ENCODE measurements around the gene GALK1. TPM values are rescaled to one million over a fixed set of nuclear protein-coding genes. Genes with fewer than 3 reads are reported as not detected.

Gene GALK1
- total RNA-seq, 2 experiments from 2014 or later: 40.9 to 44.7 TPM

- no peaks in the 10 kb centered on the region for H3K36me3 Mint-ChIP-seq (ENCODE audit: low read depth)
- DNase-seq: no peak
- no peak overlapping the region for H3K27ac Mint-ChIP-seq
- H3K27me3 Mint-ChIP-seq: no peaks in the 10 kb centered on the region
- peaks cover 9% of the 10 kb centered on the region for H3K4me1 Mint-ChIP-seq
- CTCF ChIA-PET: interaction anchor here (0.5 to 5.4 kb wide), 5 partner anchors 8 to 153 kb away, joined by 3 to 50 read pairs (median 3); no protein-coding TSS in a partner anchor
- no peak overlapping the region for H3K4me3 Mint-ChIP-seq
- H3K9me3 Mint-ChIP-seq: no peaks in the 10 kb centered on the region
- POLR2A ChIA-PET: no interaction called here
Observed at GRCh38 chr17:75736173-75736835, 28.7 kb downstream of the GALK1 start.

- Mint-ChIP-seq H3K4me3 (no peak overlapping the region), H3K27ac (no peak overlapping the region), H3K36me3 (ENCODE audit: low read depth) (no peaks in the 10 kb centered on the region), H3K4me1 (peaks cover 9% of the 10 kb centered on the region), H3K9me3 (no peaks in the 10 kb centered on the region), H3K27me3 (no peaks in the 10 kb centered on the region)
- ChIA-PET POLR2A (no interaction called here), CTCF (interaction anchor here (1.4 to 5.4 kb wide), 2 partner anchors 8 to 14 kb away, joined by 4 to 50 read pairs; no protein-coding TSS in a partner anchor)
- no peak for DNase-seq
Observed at GRCh38 chr17:75734674-75735294, 30.2 kb downstream of the GALK1 start.

- POLR2A ChIA-PET: no interaction called here
- DNase-seq: no peak
- H3K36me3 Mint-ChIP-seq (ENCODE audit: low read depth): no peaks in the 10 kb centered on the region
- H3K27me3 Mint-ChIP-seq: no peaks in the 10 kb centered on the region
- CTCF ChIA-PET: interaction anchor here (1.0 to 1.6 kb wide), 2 partner anchors 17 to 80 kb away, joined by 3 read pairs; no protein-coding TSS in a partner anchor
- H3K4me1 Mint-ChIP-seq: peaks cover 9% of the 10 kb centered on the region
- H3K27ac Mint-ChIP-seq: no peak overlapping the region
- no peak overlapping the region for H3K4me3 Mint-ChIP-seq
- H3K9me3 Mint-ChIP-seq: no peaks in the 10 kb centered on the region
Observed at GRCh38 chr17:75733471-75733870, 31.5 kb downstream of the GALK1 start.

- Mint-ChIP-seq H3K9me3 (no peaks in the 10 kb centered on the region), H3K4me3 (no peak overlapping the region), H3K27me3 (no peaks in the 10 kb centered on the region), H3K4me1 (peaks cover 2% of the 10 kb centered on the region), H3K36me3 (ENCODE audit: low read depth) (no peaks in the 10 kb centered on the region), H3K27ac (no peak overlapping the region)
- DNase-seq: no peak
- POLR2A ChIA-PET: no interaction called here
- CTCF ChIA-PET: interaction anchor here (0.5 to 2.2 kb wide), 6 partner anchors 10 to 214 kb away, joined by 3 to 6 read pairs (median 4); partner anchors contain the start of genes ITGB4 and SMIM5
Observed at GRCh38 chr17:75731716-75732498, 33.1 kb downstream of the GALK1 start.

GRCh38 chr17:75731086-75731715 lies 33.8 kb downstream of the GALK1 start:
- Mint-ChIP-seq H3K4me3 (no peak overlapping the region), H3K27ac (no peak overlapping the region)

GRCh38 chr17:75730065-75730464 lies 34.9 kb downstream of the GALK1 start:
- ChIA-PET CTCF (interaction anchor here (0.6 to 2.2 kb wide), 3 partner anchors 11 to 20 kb away, joined by 3 to 6 read pairs (median 3); no protein-coding TSS in a partner anchor), POLR2A (no interaction called here)
- no peaks in the 10 kb centered on the region for H3K27me3 Mint-ChIP-seq
- H3K27ac Mint-ChIP-seq: no peak overlapping the region
- DNase-seq: no peak
- H3K4me3 Mint-ChIP-seq: no peak overlapping the region
- H3K36me3 Mint-ChIP-seq (ENCODE audit: low read depth): no peaks in the 10 kb centered on the region
- H3K4me1 Mint-ChIP-seq: peaks cover 2% of the 10 kb centered on the region
- no peaks in the 10 kb centered on the region for H3K9me3 Mint-ChIP-seq

More at GRCh38 chr17:75731086-75731715, 33.8 kb downstream of the GALK1 start:
- Mint-ChIP-seq H3K36me3 (ENCODE audit: low read depth) (no peaks in the 10 kb centered on the region), H3K9me3 (no peaks in the 10 kb centered on the region), H3K4me1 (peaks cover 2% of the 10 kb centered on the region), H3K27me3 (no peaks in the 10 kb centered on the region)
- POLR2A ChIA-PET: no interaction called here
- CTCF ChIA-PET: interaction anchor here (0.8 to 2.2 kb wide), 5 partner anchors 10 to 22 kb away, joined by 3 to 6 read pairs (median 3); partner anchors contain the start of gene ITGB4
- DNase-seq: no peak

GRCh38 chr17:75729351-75729750 lies 35.6 kb downstream of the GALK1 start:
- CTCF ChIA-PET: no interaction called here
- Mint-ChIP-seq H3K4me1 (no peaks in the 10 kb centered on the region), H3K9me3 (no peaks in the 10 kb centered on the region), H3K27ac (no peak overlapping the region), H3K27me3 (no peaks in the 10 kb centered on the region), H3K36me3 (ENCODE audit: low read depth) (no peaks in the 10 kb centered on the region), H3K4me3 (no peak overlapping the region)
- POLR2A ChIA-PET: no interaction called here
- DNase-seq: no peak

GRCh38 chr17:75727391-75727790 lies 37.6 kb downstream of the GALK1 start:
- no peaks in the 10 kb centered on the region for H3K9me3 Mint-ChIP-seq
- DNase-seq: no peak
- H3K27me3 Mint-ChIP-seq: no peaks in the 10 kb centered on the region
- CTCF ChIA-PET: interaction anchor here (0.6 to 2.7 kb wide), 3 partner anchors 8 to 45 kb away, joined by 3 to 8 read pairs (median 4); no protein-coding TSS in a partner anchor
- H3K4me1 Mint-ChIP-seq: no peaks in the 10 kb centered on the region
- H3K36me3 Mint-ChIP-seq (ENCODE audit: low read depth): no peaks in the 10 kb centered on the region
- no peak overlapping the region for H3K4me3 Mint-ChIP-seq
- POLR2A ChIA-PET: no interaction called here
- no peak overlapping the region for H3K27ac Mint-ChIP-seq

- Mint-ChIP-seq H3K36me3 (ENCODE audit: low read depth) (no peaks in the 10 kb centered on the region), H3K4me1 (peaks cover 3% of the 10 kb centered on the region), H3K4me3 (no peak overlapping the region), H3K9me3 (no peaks in the 10 kb centered on the region), H3K27ac (no peak overlapping the region), H3K27me3 (peaks cover 2% of the 10 kb centered on the region)
- ChIA-PET POLR2A (no interaction called here), CTCF (interaction anchor here (1.0 to 2.7 kb wide), 3 partner anchors 13 to 28 kb away, joined by 4 to 8 read pairs (median 4); no protein-coding TSS in a partner anchor)
- no peak for DNase-seq
Observed at GRCh38 chr17:75725504-75725903, 39.5 kb downstream of the GALK1 start.

GRCh38 chr17:75724016-75725003 lies 40.7 kb downstream of the GALK1 start:
- peaks cover 4% of the 10 kb centered on the region for H3K4me1 Mint-ChIP-seq
- CTCF ChIA-PET: interaction anchor here (0.8 to 2.7 kb wide), 4 partner anchors 11 to 91 kb away, joined by 3 to 8 read pairs (median 4); partner anchors contain the start of gene SMIM5
- POLR2A ChIA-PET: no interaction called here

GRCh38 chr17:75723171-75723930 lies 41.6 kb downstream of the GALK1 start:
- Mint-ChIP-seq H3K36me3 (ENCODE audit: low read depth) (no peaks in the 10 kb centered on the region), H3K27me3 (peaks cover 19% of the 10 kb centered on the region), H3K27ac (no peak overlapping the region), H3K4me1 (peaks cover 4% of the 10 kb centered on the region), H3K9me3 (no peaks in the 10 kb centered on the region), H3K4me3 (no peak overlapping the region)
- CTCF ChIA-PET: interaction anchor here (1.5 kb wide), 1 partner anchor 15 kb away, joined by 3 read pairs; no protein-coding TSS in a partner anchor
- POLR2A ChIA-PET: no interaction called here
- DNase-seq: no peak

More at GRCh38 chr17:75724016-75725003, 40.7 kb downstream of the GALK1 start:
- no peaks in the 10 kb centered on the region for H3K36me3 Mint-ChIP-seq (ENCODE audit: low read depth)
- no peaks in the 10 kb centered on the region for H3K9me3 Mint-ChIP-seq
- peaks cover 13% of the 10 kb centered on the region for H3K27me3 Mint-ChIP-seq
- no peak overlapping the region for H3K27ac Mint-ChIP-seq
- no peak overlapping the region for H3K4me3 Mint-ChIP-seq
- DNase-seq: no peak
